Measurements from ENCODE around the gene TMEM176B. TPM values are rescaled to one million over a fixed set of nuclear protein-coding genes. Genes with fewer than 3 reads are reported as not detected.

TMEM176B gene
- 1 to 10 TPM in 1 of 3 donors, not detected in 2; 4.0 TPM for total RNA-seq
- 0.34 TPM for total RNA-seq (2013)

- Mint-ChIP-seq H3K4me1 (peaks cover 9 to 14% of the 10 kb centered on the region in 2 donors), H3K9me3 (no peaks in the 10 kb centered on the region), H3K27me3 (ENCODE audit: low read depth in 2 of 2) (peaks cover 38 to 46% of the 10 kb centered on the region in 2 donors), H3K36me3 (no peaks in the 10 kb centered on the region), H3K4me3 (peak within 1 kb of the TSS; percentile 76), H3K27ac (no peak within 1 kb of the TSS)
- peaks cover 15% of the 10 kb centered on the region for H3K4me1 ChIP-seq (ENCODE audit: control insufficient read depth, insufficient read depth, low read length)
- H3K36me3 ChIP-seq (ENCODE audit: control insufficient read depth, insufficient read depth, low read length): no peaks in the 10 kb centered on the region
- intact Hi-C loops (cut with micrococcal nuclease): no loop called here
- H3K27ac ChIP-seq (ENCODE audit: low read length): no peak within 1 kb of the TSS
- 18% methylated on average over 75 of the region's 75 CpGs for WGBS (ENCODE audit: insufficient coverage)
- H3K27me3 ChIP-seq (ENCODE audit: control insufficient read depth, insufficient read depth, low read length): peaks cover 20% of the 10 kb centered on the region
- ATAC-seq: peak in 1 of 3 donors; percentile 36
- no peak within 1 kb of the TSS for H3K4me3 ChIP-seq (ENCODE audit: low read length)
- TF ChIP-seq CTCF (IDR thresholded peaks at IDR 0.05): no peak
- no peak for DNase-seq
- H3K9me3 ChIP-seq (ENCODE audit: control insufficient read depth, insufficient read depth, low read length): no peaks in the 10 kb centered on the region
Observed at GRCh38 chr7:150799741-150800580, at the start of gene TMEM176B. TSS of gene TMEM176B (minus strand) at chr7:150800364. CDS start at chr7:150796569, 3,795 bp downstream.

- no peak for TF ChIP-seq CTCF (IDR thresholded peaks at IDR 0.05)
- Mint-ChIP-seq H3K4me1 (peaks cover 0 to 10% of the 10 kb centered on the region in 2 donors), H3K27me3 (ENCODE audit: low read depth in 2 of 2) (peaks cover 24 to 30% of the 10 kb centered on the region in 2 donors), H3K4me3 (no peak overlapping the region), H3K27ac (no peak overlapping the region), H3K36me3 (no peaks in the 10 kb centered on the region), H3K9me3 (no peaks in the 10 kb centered on the region)
- peaks cover 4% of the 10 kb centered on the region for H3K27me3 ChIP-seq (ENCODE audit: control insufficient read depth, insufficient read depth, low read length)
- ATAC-seq: no peak
- H3K9me3 ChIP-seq (ENCODE audit: control insufficient read depth, insufficient read depth, low read length): no peaks in the 10 kb centered on the region
- no peak overlapping the region for H3K4me3 ChIP-seq (ENCODE audit: low read length)
- no peak overlapping the region for H3K27ac ChIP-seq (ENCODE audit: low read length)
- no peak for DNase-seq
- intact Hi-C loops (cut with micrococcal nuclease): no loop called here
- no peaks in the 10 kb centered on the region for H3K36me3 ChIP-seq (ENCODE audit: control insufficient read depth, insufficient read depth, low read length)
- H3K4me1 ChIP-seq (ENCODE audit: control insufficient read depth, insufficient read depth, low read length): no peaks in the 10 kb centered on the region
- WGBS (ENCODE audit: insufficient coverage): 90% methylated on average over 10 of the region's 10 CpGs
Observed at GRCh38 chr7:150849204-150849775, 49.1 kb upstream of the TMEM176B start.

- peaks cover 24 to 30% of the 10 kb centered on the region in 2 donors for H3K27me3 Mint-ChIP-seq (ENCODE audit: low read depth in 2 of 2)
- ATAC-seq: peak in 1 of 3 donors; percentile 30
- H3K27ac Mint-ChIP-seq: no peak overlapping the region
- no peak for DNase-seq
- Histone ChIP-seq H3K9me3 (ENCODE audit: control insufficient read depth, insufficient read depth, low read length) (no peaks in the 10 kb centered on the region), H3K36me3 (ENCODE audit: control insufficient read depth, insufficient read depth, low read length) (no peaks in the 10 kb centered on the region), H3K4me1 (ENCODE audit: control insufficient read depth, insufficient read depth, low read length) (no peaks in the 10 kb centered on the region), H3K4me3 (ENCODE audit: low read length) (no peak overlapping the region), H3K27me3 (ENCODE audit: control insufficient read depth, insufficient read depth, low read length) (peaks cover 4% of the 10 kb centered on the region), H3K27ac (ENCODE audit: low read length) (no peak overlapping the region)
- H3K4me3 Mint-ChIP-seq: no peak overlapping the region
- TF ChIP-seq CTCF (IDR thresholded peaks at IDR 0.05): no peak
- WGBS (ENCODE audit: insufficient coverage): 85% methylated on average over 3 of the region's 3 CpGs
- intact Hi-C loops (cut with micrococcal nuclease): no loop called here
- no peaks in the 10 kb centered on the region for H3K36me3 Mint-ChIP-seq
- H3K4me1 Mint-ChIP-seq: peaks cover 0 to 10% of the 10 kb centered on the region in 2 donors
- H3K9me3 Mint-ChIP-seq: no peaks in the 10 kb centered on the region
Observed at GRCh38 chr7:150848561-150849115, 48.5 kb upstream of the TMEM176B start.
